ENCODE data around the gene PDE6C.

- TF ChIP-seq CTCF (IDR thresholded peaks at IDR 0.05), result no peak
- no peak for TF ChIP-seq POLR2A (IDR thresholded peaks at IDR 0.05)
- no peak for TF ChIP-seq EP300 (IDR thresholded peaks at IDR 0.05)
Measured at GRCh38 chr10:93628858-93629257, 16.5 kb downstream of the PDE6C start.
